Dendritic cell treated with granulocyte-macrophage colony-stimulating factor and Interleukin-4, amounts not matched to agents 40 ng/mL and 50 ng/mL, for 4 days (primary cell): ENCODE data around the gene KRT31.
"Not testable (repeated sequence)": the region's sequence is repeated elsewhere in the genome, so short reads cannot be mapped to it uniquely, and the experiment has no call there.

Experiments used
- H3K27ac Mint-ChIP-seq: one replicate; pipeline ENCODE4 v1.8.0; 2022; ENCODE audit warnings: mild to moderate bottlenecking, mixed read lengths
- H3K27me3 Mint-ChIP-seq: one replicate; pipeline ENCODE4 v1.8.0; 2022; ENCODE audit warnings: mild to moderate bottlenecking, mixed read lengths
- H3K36me3 Mint-ChIP-seq: one replicate; pipeline ENCODE4 v1.8.0; 2022; ENCODE audit warnings: low read depth, mixed read lengths
- H3K4me1 Mint-ChIP-seq: one replicate; pipeline ENCODE4 v1.8.0; 2022; ENCODE audit warnings: low read depth, mixed read lengths
- H3K4me3 Mint-ChIP-seq: one replicate; pipeline ENCODE4 v1.8.0; 2022; ENCODE audit warnings: mild to moderate bottlenecking, moderate library complexity, mixed read lengths
- H3K9me3 Mint-ChIP-seq: one replicate; pipeline ENCODE4 v1.8.0; 2022; ENCODE audit warnings: mixed read lengths
- intact Hi-C: fragments of 100-400 bp; cut with micrococcal nuclease; formaldehyde crosslinking; loops from one replicate; pipeline ENCODE4 v1.15.0; 2022

KRT31 gene

DNA sequence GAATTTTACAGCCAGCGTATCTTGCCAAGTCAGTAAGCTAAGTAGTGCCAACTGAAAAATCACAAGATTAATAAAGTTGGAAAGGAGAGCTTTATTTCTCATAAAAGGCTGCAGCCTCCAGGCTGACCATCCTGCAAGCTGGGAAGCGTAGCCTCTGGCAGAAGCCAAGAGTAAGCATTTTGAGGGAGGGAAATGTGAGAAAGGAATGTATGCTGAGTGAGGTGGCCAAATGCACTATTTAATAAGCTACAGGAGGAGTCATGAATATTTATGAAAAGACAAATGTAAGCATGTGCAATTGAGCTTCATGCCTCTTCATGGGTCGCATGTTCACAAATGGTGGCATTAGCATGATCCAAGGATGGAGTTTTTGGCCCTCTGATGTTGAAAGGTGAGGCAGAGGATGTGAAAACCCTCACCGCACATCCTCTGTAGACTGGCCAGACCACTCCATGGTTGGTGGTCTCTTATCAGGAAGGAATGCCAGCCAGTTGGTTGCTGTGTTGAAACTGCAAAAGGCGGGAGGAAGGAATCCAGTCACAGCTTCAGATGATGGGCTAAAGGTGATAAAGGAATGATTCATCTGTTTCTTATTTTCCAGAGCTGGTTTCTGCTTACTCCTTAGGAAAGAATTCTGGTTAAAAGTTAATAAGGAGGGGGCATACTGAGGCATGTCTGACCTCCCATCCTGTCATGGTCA lies 37.0 kb downstream of the KRT31 start:
- H3K9me3 Mint-ChIP-seq, result no peaks in the 10 kb centered on the region
- H3K4me1 Mint-ChIP-seq, result no peaks in the 10 kb centered on the region
- no peak overlapping the region for H3K27ac Mint-ChIP-seq
- H3K36me3 Mint-ChIP-seq, result no peaks in the 10 kb centered on the region
- intact Hi-C loops, result no loop called here
- H3K4me3 Mint-ChIP-seq, result no peak overlapping the region
- H3K27me3 Mint-ChIP-seq, result peaks cover 11% of the 10 kb centered on the region

DNA sequence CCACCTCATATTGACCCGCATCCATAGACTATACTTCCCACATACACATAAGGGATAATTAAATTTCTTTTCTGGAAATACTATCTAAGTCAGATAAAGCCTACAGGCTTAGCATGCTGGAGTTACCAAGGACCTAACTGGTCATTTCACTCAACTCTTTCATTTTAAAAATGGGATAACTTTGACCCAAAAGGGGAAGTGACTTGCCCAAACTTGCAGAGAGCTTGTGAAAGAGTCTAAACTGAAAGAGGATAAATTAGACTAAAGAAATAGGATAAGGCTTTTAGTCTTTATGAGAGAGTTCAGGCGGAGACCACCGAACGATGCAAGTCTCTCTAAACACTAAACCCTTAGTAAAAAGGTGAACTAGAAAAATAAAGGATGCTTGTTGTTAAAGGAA lies 42.9 kb downstream of the KRT31 start:
- peaks cover 9% of the 10 kb centered on the region for H3K27me3 Mint-ChIP-seq
- no peaks in the 10 kb centered on the region for H3K9me3 Mint-ChIP-seq

DNA sequence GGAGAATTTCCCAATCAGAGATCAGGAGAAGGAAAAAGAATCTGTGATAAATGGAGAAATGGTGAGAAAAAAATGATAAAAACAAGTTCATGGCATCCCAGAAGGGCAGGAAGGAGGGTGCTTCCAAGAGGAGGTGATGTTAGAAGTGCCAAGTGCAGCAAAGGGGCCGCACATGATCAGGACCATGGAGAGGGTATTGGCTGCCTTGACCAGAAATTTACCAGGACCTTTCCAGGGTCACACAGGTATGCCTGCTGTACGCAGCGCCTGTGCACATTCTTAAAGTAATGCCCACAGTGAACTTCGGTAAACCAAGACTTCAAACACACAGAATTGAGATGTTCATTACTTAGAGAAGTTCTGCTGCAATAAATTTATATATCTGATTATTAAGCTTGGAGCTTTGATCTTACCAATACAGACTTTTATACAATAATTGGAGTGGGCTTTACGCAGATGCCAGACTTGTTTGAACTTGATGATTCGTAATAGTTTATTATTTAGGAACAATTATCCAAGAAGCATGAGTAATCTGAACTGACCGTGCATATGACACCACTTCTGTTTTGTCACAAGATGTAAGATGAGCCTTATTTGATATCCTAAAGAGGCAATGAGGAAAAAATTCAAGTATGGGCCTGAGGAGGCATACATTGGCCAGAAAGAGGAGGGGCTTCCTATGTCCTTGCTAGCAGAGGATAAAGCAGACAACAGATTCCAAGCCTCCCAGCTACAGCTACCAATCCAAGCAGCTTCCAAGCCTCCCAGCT lies 44.6 kb downstream of the KRT31 start:
- H3K27ac Mint-ChIP-seq, result no peak overlapping the region
- intact Hi-C loops, result no loop called here
- no peak overlapping the region for H3K4me3 Mint-ChIP-seq
- peaks cover 7% of the 10 kb centered on the region for H3K27me3 Mint-ChIP-seq
- no peaks in the 10 kb centered on the region for H3K36me3 Mint-ChIP-seq
- no peaks in the 10 kb centered on the region for H3K4me1 Mint-ChIP-seq
- no peaks in the 10 kb centered on the region for H3K9me3 Mint-ChIP-seq

More for the DNA sequence above, 42.9 kb downstream of the KRT31 start:
- intact Hi-C loops, result no loop called here
- no peaks in the 10 kb centered on the region for H3K4me1 Mint-ChIP-seq
- no peak overlapping the region for H3K27ac Mint-ChIP-seq
- H3K36me3 Mint-ChIP-seq, result no peaks in the 10 kb centered on the region
- H3K4me3 Mint-ChIP-seq, result no peak overlapping the region

DNA sequence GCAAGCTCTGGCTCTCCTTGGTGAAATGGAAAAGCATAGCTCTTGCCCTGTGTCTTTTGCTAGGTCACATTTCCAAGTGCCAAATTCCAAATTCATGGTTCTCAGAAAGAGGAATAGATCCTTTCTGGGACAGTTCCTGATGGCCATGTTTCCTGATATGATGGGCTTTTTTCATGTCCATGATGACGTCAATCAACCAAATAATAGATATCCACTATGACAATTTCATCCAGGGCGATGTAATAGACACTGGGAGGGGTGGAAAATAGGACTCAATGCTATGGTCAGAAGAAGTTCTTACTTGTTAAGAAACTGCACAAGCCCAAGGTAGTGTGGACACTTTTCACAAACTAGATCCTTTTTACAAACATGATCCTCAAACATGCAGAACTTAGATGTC lies 46.2 kb downstream of the KRT31 start:
- Mint-ChIP-seq H3K4me3 (no peak overlapping the region), H3K4me1 (no peaks in the 10 kb centered on the region), H3K36me3 (no peaks in the 10 kb centered on the region), H3K27ac (no peak overlapping the region), H3K27me3 (peaks cover 5% of the 10 kb centered on the region), H3K9me3 (no peaks in the 10 kb centered on the region)
- intact Hi-C loops, result no loop called here

DNA sequence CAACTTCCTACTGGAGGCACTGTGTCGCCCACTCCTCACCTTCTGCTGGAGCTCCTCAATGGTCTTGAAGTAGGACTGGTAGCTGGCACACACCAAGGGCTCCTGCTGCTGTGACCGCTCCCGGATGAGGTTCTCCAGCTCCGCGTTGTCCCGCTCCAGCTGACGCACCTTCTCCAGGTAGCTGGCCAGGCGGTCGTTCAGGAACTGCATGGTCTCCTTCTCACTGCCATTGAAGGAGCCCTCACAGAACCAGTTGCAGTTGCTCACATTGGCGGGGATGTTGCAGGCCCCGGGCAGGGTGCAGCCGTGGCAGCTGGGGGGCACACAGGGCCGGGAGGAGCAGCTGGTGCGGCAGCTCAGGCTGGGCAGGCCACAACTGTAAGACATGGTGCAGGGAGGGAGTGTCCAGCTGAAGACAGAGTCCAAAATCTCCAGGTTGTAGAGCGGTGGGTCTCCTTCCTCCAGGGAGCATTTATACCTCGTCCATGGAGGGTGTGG lies 47.0 kb downstream of the KRT31 start, which contains the start of gene KRT33A:
Gene KRT33A, minus strand, starts transcription at position 448 of the 498 bp plus-strand sequence. Its CDS starts 61 bp downstream, at position 387.
- H3K9me3 Mint-ChIP-seq, H3K4me3 Mint-ChIP-seq, H3K27me3 Mint-ChIP-seq, H3K27ac Mint-ChIP-seq, H3K36me3 Mint-ChIP-seq, H3K4me1 Mint-ChIP-seq, intact Hi-C loops: not testable (repeated sequence)

DNA sequence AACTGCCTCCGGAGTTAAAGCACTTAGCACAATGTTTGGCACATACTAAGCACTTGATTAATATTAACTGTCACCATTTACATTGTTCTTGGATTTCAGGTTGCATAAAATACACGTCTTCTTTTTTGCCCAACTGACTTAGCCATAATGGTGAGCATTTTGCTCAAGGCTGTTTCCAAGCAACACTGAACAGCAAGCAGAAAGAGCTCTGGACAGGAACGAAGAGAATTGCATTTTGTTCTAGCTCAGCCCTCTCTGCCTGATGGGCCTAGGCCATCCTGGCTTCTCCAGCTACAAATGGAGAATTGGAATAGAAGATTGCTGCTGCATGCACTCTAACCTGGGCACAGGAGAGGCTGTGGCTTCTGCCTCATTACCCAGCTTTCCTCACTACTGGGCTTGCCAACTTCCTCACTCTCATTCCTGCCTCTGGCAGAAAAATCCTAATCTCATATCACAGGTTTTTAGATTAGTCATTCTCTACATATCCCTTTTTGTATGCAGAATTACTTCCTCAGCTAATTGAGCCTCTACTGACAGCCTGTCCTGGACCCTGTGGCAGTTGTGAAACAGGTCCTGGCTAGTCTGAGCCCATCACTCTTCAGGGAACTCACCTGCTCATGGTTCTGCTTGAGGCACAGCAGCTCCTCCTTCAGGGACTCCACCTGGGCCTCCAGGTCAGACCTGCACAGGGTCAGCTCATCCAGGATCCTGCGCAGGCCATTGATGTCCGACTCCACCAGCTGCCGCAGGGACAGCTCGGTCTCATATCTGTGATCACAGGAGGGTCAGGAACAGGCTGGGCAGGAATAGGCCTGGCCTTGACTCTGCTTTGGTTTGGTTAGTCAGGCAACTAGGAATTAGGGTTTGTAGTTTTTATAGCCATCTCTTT lies 49.3 kb downstream of the KRT31 start:
- intact Hi-C loops, result no loop called here
- H3K27me3 Mint-ChIP-seq, result peaks cover 5% of the 10 kb centered on the region
- H3K36me3 Mint-ChIP-seq, result no peaks in the 10 kb centered on the region
- H3K9me3 Mint-ChIP-seq, result peaks cover 5% of the 10 kb centered on the region
- H3K4me1 Mint-ChIP-seq, result no peaks in the 10 kb centered on the region
- H3K27ac Mint-ChIP-seq, result no peak overlapping the region
- no peak overlapping the region for H3K4me3 Mint-ChIP-seq

DNA sequence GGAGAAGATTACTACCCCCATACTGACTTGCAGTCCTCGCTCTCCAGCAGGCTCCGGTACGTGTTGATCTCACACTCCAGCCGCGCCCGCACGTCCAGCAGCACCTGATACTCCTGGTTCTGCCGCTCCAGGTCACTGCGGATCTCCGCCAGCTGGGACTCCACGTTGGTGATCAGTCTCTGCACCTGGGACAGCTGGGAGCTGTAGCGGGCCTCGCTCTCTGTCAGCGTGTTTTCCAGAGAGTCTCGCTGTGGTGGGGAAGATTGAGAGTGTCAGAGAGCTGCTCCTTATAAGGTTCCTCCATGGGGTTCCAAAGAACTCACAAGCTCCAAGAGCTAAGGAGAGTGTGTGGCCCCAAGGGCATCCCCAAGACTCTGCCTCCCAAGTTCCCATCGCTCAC lies 51.0 kb downstream of the KRT31 start:
- H3K27ac Mint-ChIP-seq, intact Hi-C loops, H3K27me3 Mint-ChIP-seq: not testable (repeated sequence)

DNA sequence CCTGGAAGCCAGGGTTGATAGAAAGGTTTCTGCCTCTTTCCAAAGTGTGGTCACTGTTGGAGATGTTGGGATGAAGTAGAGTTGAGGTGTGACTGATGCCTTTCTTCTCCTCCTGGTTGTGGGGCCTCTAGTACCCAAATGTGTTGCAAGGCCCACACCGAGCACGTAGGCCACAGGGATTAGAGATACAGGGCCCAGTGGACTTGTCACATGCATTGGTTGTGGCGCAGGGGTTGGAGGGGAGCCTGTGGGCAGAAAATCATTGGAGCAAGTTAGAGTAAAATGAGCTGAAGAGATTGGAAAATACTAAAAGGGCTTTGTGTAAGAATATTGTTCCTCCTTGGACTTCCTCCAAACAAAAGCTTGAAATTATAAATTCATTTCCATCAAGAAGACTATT lies 51.4 kb downstream of the KRT31 start:
- no peak overlapping the region for H3K4me3 Mint-ChIP-seq

More for the DNA sequence above, 51.0 kb downstream of the KRT31 start:
- H3K9me3 Mint-ChIP-seq, result peaks cover 19% of the 10 kb centered on the region
- not testable (repeated sequence) for H3K4me3 Mint-ChIP-seq, H3K4me1 Mint-ChIP-seq, H3K36me3 Mint-ChIP-seq

More for the DNA sequence above, 51.4 kb downstream of the KRT31 start:
- Mint-ChIP-seq H3K27ac (no peak overlapping the region), H3K4me1 (peaks cover 2% of the 10 kb centered on the region), H3K36me3 (no peaks in the 10 kb centered on the region), H3K27me3 (no peaks in the 10 kb centered on the region), H3K9me3 (peaks cover 19% of the 10 kb centered on the region)
- intact Hi-C loops, result no loop called here
